COLO829 (cell line): ENCODE data around the gene ZFYVE26.

Experiments
- DNase-seq: peaks from one replicate; pipeline ENCODE4 v3.0.0; 2012; ENCODE audit warnings: low spot score

ZFYVE26 gene

DNA sequence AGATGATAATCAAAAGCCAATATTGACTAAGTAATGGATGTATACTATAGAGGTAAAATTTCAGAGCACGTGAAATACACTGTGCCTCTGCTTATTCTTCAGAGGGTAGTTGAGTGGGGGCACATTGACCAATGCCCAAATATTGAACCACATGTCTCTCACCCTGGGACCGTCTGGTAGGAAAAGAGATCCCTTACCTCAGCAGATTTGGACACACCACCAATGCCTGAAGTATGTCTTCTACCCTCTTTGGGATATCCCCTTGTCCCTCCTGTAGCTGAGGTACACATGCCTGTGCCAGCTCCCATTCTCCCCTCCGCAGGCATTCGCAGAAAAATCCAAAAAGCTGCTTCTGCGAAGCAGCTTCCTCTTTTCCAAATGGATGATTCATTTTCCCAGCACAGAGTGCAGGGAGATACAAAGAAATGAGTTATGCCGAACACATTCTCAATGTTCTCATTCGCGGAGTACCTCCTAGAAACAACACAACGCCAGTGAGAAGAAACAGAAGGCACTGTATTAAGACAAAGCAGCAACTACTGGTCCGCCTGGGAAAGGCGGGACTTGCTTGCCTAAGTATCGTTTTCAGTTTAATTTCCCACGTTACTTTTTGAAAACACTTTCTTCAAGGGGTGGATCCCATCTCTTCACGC is 691 bp downstream of the ZFYVE26 start:
- peak; percentile 15 for DNase-seq

DNA sequence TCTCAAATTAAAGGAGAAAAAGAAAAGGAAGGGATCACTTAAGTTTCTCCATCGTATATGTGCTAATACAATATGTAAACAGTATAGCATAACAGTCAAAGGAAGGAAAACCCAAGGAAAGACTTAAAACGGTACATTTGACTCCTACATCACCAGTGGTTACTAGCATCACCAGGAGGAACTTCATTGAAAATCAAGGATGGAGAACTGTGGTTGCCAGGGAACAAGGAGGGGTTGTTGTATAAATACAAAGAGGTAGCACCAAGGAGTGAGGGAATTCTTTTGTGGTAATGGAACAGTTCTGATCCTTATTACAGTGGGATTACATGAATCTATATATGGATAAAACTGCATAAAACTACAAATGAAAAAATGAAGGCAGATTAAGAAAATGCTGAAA is 1.6 kb downstream of the ZFYVE26 start:
- no peak for DNase-seq

DNA sequence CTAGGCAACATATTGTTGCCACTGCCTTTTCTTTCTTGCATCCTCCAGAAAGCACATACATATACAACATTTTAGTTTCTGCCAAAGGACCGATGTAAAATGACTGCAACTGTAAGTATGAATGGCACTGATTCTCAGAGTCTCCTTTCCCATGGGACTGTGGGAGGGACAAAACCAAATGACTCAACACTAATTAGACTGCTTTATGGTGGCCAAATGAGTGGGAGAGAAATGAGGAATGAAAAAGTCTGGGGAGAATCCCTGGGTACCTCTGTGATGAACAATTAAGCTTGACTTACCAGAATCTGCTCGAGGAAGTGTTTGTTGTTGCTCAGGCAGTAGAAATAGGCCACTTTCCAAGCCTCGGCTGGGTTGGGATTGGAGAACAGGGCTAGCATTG is 10.1 kb downstream of the ZFYVE26 start:
- peak; percentile 63 for DNase-seq

DNA sequence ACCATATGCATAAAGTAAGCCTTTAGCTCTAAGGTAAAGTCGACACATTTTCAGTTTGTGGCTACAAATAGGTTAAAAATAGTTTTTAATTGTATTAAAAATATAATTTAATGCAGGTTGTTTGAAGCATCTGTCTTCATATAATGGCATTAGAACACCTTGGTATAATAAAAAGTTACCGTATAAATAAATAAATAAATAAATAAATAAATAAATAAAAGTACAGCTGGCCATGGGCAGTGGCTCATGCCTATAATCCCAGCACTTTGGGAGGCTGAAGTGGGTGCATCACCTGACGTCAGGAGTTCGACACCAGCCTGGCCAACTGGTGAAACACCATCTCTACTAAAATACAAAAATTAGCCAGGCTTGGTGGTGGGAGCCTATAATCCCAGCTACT is 15.6 kb downstream of the ZFYVE26 start:
- no peak for DNase-seq

DNA sequence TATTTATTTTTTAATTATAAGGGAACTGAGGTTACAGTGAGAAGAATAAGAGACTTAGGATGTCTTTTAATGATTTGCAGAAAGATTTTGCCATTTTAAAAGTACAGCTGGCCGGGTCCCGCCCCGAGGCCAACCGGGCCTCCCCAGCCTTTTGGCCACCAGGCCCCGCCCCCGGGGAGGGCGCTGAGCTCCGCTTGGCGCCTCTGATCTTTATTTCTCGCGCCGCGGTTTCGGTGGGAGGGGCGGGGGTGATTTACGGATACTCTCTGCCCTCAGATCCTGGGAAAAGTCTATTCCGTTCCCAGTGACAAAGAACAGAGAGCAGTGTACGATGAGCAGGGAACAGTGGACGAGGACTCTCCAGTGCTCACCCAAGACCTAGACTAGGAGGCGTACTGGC is 17.7 kb downstream of the ZFYVE26 start:
- DNase-seq = no peak

DNA sequence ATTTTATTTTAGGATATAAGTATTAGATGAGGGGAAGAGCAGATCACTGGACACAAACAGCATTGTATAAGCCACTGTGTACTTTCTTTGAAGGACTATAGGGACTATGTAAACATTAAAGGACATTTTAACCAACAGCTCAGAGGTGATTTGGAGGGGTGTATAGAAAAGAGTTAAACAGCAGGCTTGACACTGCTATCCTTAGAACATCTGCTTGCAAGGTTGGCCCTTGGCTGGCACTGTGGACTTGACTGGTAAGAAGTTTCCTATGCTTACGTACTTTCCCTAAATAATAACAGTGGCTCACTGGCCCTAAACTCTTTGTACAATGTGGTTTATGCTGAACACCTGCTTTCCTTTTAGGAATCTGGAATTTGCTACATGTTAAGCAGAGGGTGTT is 28.7 kb downstream of the ZFYVE26 start:
- no peak for DNase-seq

DNA sequence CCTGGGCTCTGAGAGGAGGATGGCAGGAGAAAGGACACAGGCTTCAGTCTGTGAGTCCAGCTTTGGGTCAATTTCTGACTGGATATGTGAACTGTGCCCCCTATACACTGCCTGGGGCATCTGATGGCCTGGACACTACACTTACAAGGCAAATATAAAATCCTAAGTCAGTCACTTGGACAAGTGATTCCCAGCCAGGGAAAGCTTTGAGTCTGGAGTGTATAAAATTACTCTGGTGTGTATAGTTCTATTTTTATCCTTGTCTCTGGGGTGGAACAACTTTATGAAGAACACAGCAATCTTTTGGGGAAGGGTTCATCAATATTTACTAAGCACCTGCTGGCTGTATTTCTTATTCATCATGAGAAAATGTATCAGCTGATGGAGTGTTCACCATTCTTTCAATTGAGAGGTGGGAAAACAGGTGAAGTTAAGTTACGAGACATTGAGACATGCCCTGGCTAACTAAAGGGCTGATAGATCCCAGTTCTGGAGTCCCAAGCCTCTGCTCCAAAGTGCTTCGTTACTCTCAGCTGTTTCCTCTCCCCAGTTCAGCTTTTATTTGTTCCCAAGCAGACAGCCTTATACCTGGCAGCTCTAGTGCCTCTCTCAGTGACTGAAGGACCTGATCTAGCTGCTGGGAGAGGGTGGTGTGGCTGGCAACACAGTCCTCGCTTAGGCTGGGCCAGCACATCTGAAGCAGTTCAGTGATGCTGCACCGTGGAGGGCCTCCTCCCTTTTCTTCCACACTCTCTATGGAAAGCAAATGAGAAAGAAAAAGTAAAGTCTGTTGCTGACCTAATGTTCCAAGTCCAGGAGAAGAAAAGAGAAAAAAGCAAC is 30.9 kb downstream of the ZFYVE26 start:
- no peak for DNase-seq

DNA sequence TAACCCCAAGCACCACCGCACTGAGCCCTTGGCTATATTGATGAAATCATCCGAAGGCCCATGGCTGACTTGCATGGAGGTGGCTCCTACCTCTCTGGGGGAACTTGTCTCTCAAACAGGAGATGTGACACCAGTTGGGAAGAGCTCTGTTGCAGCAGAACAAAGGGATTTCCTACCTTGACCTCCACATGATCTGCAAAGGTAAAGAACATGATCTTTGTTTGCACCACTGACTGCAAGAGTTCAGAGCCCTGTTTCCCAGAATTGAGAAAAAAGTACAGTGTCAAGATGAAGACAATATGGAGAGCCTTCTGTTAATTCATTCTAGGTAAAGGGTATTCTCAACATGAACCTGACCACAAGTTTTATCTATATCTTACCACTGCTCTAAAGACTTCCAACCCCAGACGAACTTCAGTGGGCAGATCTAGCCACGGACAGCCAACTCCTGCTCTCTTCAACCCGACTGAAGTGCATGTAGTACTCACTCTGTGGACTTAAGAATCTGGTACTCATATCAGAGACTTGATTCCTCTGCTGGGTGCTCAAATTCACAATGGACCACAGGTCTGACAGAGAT is 32.1 kb downstream of the ZFYVE26 start:
- no peak for DNase-seq

DNA sequence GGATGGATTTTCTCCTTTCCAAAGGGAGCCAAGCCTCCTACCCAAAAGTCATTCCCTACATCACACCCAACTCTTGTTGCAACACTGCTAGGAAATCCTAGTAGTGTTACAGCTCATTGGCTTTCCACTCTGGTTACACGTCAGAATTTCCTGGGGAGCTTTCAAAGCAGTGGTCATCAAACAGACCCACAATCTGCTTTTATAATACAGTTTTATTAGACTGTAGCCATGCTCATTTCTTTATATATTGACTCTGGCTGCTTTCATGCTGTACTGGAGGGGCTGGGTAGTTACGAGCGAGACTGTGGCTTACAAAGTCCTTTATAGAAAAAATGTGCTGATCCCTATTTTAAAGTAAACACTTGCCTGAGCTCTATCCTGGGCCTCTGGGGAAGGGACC is 34.3 kb downstream of the ZFYVE26 start:
- no peak for DNase-seq

DNA sequence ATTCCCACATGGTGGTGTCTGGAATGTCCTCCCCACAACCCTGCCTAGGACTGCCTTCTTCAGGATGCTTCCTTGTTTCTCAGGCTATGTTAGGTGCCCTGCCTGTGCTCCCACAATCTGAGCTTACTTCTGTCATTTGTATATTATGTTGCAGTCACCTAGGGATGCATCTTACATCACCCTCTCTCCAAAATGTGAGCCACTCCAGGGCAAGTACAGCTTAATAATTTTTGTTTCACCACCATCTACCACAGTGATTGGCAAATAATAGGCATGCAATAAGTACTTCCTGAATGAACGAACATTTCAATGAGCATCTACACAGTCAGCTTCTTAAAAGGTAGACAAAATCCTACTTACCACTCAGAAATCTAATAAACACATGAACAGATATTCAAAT is 37.6 kb downstream of the ZFYVE26 start:
- no peak for DNase-seq

DNA sequence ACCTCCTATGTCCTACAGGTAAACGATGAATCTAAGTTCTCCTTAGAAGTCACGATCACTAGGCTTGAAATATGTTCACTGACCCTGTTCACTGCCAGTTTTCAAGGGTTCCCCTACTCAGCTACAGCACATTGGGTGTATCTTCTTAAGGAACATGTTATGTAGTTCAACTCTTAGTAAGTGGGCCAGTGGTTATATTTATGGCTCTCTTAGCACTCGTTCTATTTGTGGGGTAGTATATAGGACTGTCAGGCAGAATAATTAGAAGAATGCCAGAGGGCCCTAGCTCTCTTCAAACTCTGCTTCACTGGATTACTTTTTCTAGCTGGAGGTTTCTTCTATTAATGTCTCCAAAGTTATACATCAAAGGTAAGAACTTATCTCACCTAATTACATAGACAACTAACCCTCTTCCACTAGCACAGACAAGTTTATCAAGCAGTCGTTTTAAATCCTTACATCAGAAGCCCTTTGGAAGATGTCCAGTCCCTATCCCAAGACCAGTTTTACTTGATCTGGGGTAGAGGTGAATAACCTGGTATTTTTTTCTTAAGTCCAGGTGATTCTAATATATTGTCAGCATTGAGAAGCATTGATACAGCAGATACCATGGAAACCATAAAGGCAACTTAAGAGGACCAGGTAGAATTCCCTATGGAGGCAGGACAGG is 39.6 kb downstream of the ZFYVE26 start:
- DNase-seq = no peak

DNA sequence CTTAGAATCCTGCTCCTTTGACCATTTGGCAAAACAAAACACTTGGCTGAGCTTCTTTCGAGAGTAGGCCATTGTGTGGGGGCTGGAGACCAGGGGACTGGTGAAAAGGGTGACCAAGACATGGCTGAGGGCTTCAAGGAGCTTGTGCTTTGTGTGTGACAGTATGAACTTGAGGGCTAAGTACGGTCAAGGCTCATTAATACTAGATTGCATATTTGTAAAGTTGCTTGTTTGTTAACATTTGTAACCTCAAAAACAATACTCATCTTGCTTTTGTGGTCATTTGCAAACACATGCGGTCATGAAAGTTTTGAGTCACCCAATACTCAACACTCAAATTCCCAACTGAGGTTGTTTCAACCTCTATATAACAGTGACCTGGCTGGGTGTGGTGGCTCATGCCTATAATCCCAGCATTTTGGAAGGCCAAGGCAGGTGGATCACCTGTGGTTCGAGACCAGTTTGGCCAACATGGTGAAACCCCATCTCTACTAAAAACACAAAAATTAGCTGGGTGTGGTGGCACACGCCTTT is 42.5 kb downstream of the ZFYVE26 start:
- no peak for DNase-seq

DNA sequence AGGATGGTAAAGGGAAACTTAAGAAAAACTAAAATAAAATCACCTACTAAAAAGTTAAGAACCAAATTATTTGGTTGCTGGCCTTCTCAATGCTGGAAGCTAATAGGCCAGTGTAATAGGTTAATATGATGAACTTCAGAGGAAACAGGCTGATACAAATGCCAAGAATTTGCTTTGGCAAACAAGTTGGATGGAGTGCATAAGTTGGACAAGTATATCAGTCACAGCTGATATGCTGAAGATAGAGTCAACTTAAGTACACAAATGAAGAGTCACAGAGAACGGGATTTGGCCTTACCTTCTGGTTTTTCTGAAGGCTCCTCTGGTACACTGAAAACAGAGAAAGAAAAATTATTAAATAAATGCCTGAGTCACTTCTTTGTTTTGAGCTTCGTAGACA is 48.2 kb downstream of the ZFYVE26 start:
- no peak for DNase-seq

DNA sequence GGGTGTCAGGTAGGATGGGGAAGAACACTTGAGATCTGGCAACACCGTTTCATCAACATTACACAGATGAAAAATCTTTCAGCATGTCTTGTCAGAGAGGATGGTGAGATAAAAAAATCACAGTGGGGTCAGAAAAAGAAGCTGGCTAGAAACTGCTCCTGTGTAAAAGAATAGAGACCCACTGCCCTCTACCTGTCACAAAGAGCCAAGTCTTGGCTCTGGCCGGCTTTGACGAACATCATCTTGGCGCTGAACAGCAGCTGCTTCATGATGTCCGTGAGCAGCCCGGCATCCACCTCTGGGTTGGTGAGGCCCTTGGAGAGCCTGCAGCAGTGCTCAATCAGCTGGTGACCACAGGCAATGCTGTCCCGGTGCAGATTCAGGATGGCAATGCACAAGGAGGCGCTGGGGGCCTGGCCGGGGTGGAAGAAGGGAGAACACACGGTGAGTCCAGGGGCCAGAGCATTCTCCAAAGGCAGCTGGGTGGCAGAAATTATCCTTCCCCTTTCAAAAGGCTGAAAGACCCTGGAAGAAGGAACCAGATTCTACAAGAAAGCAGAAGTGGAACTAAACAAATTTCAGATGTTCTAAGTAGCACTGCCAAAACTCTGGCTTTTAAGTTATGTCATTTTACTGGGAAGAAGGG is 50.2 kb downstream of the ZFYVE26 start:
- no peak for DNase-seq

DNA sequence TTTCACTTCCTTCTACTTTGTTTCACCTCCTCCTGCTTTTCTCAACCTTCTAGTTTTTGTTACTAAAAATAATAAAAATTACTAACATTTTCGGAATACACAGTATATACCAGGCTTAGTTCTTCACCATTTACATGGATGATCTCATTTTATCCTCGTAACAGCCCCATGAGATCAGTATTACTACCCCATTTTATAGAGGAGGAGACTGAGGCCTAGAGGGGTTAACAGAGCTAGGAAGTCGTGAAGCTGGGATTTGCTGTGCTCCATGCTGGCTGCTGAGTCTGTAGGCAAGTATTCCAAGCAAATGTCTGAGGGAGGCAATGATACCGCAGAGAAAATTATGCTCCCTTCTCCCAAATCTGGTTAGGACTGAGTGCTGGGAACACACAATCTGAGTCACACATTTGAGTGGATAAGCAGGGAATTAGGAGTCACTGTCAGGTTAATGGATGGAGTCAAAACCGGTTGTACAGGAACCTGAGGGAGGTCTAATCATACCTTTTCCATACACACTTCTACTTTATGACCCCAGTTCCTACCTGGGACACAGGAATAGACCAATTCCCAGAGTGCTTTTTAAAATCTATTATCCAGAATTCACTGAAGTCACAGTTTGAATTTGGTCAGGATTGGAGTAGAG is 51.1 kb downstream of the ZFYVE26 start:
- no peak for DNase-seq

DNA sequence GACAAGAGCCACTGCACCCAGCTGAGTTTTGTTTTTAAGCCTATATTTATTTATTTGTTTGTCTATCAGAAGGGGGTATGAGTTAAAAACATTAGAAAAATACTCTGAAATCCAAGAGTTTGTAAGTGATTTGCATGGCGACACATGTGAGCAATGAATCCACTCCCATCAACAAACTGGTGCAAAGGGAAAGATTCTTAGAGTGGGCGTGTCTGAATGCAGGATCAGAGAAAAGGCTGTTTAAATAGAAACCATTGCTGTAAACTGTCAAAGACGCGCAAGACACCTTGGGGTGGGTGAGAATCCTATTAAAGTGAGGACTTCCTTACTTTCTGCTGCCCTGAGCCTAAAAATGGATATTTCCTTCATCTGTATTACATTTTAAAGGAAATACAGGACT is 51.9 kb downstream of the ZFYVE26 start:
- DNase-seq = no peak

DNA sequence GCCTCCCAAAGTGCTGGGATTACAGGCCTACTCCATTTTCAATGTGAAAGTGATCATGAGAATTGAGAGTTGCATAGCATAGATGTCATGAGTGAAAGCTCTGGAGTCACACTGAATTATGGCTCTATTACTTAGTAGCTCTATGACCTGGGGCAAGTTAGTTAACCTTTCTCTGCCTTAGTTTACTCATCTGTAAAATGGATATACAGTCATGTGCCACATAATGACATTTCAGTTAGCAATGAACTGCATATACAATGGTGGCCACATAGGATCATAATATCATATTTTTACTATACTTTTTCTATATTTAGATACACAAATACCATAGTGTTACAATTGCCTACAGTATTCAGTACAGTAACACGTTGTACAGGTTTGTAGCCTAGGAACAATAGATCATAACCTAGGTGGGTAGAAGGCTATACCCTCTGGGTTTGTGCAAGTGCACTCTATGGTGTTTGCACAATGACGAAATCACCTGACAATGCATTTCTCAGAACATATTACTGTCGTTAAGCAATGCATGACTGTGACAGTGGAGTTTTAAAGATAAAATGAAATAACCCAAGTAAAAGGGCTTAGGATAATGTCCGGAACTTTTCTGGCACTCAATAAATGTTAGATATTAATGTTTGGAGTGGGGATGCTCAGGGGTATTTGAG is 53.1 kb downstream of the ZFYVE26 start:
- no peak for DNase-seq

DNA sequence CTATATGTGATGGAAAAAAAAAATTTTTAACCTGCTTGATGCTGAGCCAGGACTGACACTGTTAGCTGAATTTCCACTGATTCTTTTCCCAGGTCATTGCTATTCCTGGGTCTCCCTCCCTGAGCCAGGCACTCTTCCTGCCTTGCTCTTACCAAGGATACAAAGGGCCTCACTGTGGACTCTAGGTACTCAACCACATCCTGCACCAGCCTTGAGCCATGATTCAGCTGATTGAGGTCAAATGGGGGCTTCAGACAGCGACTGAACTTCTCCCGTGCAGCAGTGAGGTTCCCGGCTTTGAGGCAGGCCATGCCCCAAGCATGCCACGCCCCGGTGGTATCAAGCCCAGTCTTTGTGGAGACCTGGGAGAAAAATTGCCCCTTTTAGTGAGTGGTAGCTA is 54.3 kb downstream of the ZFYVE26 start:
- DNase-seq = peak; percentile 86

DNA sequence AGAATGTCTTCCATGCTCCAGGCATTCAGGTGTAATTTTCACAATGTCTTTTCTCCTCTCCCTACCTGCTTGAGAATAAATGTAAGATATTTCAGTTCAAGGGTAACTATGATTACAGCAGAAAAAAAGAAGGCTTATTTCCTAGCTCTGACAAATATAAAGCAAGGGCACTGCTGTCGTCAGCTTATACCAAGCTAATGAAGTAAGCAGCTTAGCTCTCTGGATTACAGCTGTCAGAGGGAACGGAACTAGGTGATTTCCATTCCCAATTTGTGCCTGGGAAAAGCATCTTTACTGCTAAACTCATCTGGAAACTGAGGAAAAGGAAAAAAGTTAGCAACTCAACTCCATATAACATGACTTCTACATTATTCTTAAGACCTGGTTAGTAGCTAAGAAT is 56.5 kb downstream of the ZFYVE26 start:
- DNase-seq = no peak

DNA sequence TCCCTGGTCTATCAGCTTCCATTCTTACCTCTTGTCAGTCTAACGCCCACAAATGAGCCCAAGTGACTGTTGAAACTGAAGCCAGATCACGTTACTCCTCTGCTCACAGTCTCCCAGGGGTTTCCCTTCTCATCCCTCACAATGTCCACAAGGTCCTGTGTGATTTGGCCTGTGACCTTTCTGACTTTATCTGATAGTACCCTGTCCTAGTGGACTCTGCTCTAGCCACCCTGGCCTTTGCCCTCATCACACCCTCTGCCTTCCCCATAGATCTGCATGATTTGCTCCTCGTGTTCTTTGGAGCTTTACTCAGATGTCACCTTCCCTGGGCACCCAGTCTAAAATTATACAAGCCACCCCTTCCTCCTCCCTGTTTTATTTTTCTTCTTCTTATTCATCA is 59.2 kb downstream of the ZFYVE26 start:
- no peak for DNase-seq

DNA sequence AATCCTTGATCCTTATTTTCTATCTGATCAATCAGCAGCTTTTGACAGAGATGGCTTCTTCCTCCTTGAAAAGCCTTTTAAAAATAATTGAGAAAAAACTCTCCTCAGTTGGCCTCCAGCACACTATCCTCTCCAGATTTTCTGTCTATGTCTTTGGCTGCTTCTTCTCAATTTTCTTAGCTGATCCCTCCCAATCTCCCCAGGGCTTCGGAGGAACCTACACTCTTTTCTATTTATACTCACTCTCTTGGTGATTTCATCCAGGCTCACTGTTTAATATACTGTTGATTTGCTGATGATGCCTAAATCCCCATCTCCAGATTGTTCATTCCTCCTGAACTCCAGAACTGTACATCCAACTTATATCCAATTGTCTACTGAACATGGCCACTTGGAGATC is 59.9 kb downstream of the ZFYVE26 start:
- no peak for DNase-seq
